CD4-positive, CD25-positive, alpha-beta regulatory T cell (primary cell): ENCODE measurements around the gene DLG2. TPM values are rescaled to one million over a fixed set of nuclear protein-coding genes. Genes with fewer than 3 reads are reported as not detected.

Source experiments
- ATAC-seq, 2 donors: fragments of 150-1000 bp; cut with Tn5 transposase; one replicate each; pipeline ENCODE4 v1.10.0; 2021; ENCODE audit warnings: low read depth in 2 of 2, moderate number of reproducible peaks in 2 of 2, moderate library complexity in 1 of 2
- DNase-seq, 3 donors: peaks; one replicate each; pipeline versions ENCODE4 v3.0.0 to v3.0.0-alpha.2; 2012 to 2022; ENCODE audit warnings: mixed read lengths in 1 of 3
- H3K27ac ChIP-seq: one replicate; pipeline ENCODE4 v1.7.0; 2013; ENCODE audit warnings: mild to moderate bottlenecking, low read length; ENCODE audit not compliant: insufficient read depth, poor library complexity, severe bottlenecking
- H3K27me3 ChIP-seq: one replicate; pipeline ENCODE4 v1.7.0; 2013; ENCODE audit warnings: low read length; ENCODE audit not compliant: control insufficient read depth, insufficient read depth
- H3K36me3 ChIP-seq: one replicate; pipeline ENCODE4 v1.7.0; 2013; ENCODE audit warnings: mild to moderate bottlenecking, low read length, moderate library complexity; ENCODE audit not compliant: control insufficient read depth, insufficient read depth
- H3K4me1 ChIP-seq: 2 replicates; pipeline ENCODE4 v1.7.0; 2013; ENCODE audit warnings: mild to moderate bottlenecking, low read length; ENCODE audit not compliant: insufficient read depth, control insufficient read depth, poor library complexity, severe bottlenecking
- H3K4me3 ChIP-seq: one replicate; pipeline ENCODE4 v1.7.0; 2013; ENCODE audit warnings: low read depth, mild to moderate bottlenecking, low read length, moderate library complexity
- H3K9me3 ChIP-seq, 2 experiments: 1 replicate in 1 of 2; 2 replicates in 1 of 2; pipeline ENCODE4 v1.7.0; 2013; ENCODE audit warnings: low read length in 2 of 2, mild to moderate bottlenecking in 1 of 2, moderate library complexity in 1 of 2; ENCODE audit not compliant: control insufficient read depth in 2 of 2
- H3K27ac Mint-ChIP-seq, 3 donors: one replicate each; pipeline ENCODE4 v1.8.0; 2020 to 2022; ENCODE audit warnings: mild to moderate bottlenecking in 3 of 3, mixed read lengths in 3 of 3, moderate library complexity in 2 of 3
- H3K27me3 Mint-ChIP-seq: one replicate; pipeline ENCODE4 v1.8.0; 2022; ENCODE audit warnings: mild to moderate bottlenecking, mixed read lengths
- H3K36me3 Mint-ChIP-seq: one replicate; pipeline ENCODE4 v1.8.0; 2020; ENCODE audit warnings: mixed read lengths
- H3K4me1 Mint-ChIP-seq, 4 donors: one replicate each; pipeline ENCODE4 v1.8.0; 2020 to 2022; ENCODE audit warnings: mixed read lengths in 4 of 4, mild to moderate bottlenecking in 1 of 4
- H3K4me3 Mint-ChIP-seq, 4 donors: one replicate each; pipeline ENCODE4 v1.8.0; 2020 to 2022; ENCODE audit warnings: mild to moderate bottlenecking in 4 of 4, mixed read lengths in 4 of 4, moderate library complexity in 3 of 4
- H3K9me3 Mint-ChIP-seq, 7 donors: one replicate each; pipeline ENCODE4 v1.8.0; 2020 to 2022; ENCODE audit warnings: mixed read lengths in 7 of 7, mild to moderate bottlenecking in 3 of 7, moderate library complexity in 2 of 7
- polyA plus RNA-seq, 4 donors: library from polyadenylated mRNA; unstranded; fragments of 300-500 nt; fragmentation: Illumina TruSeq; gene quantifications; one replicate each; pipeline ENCODE4 v1.2.3, GENCODE V29; 2021
- total RNA-seq: library from RNA; stranded (reverse); gene quantifications from one replicate; pipeline ENCODE4 v1.2.3, GENCODE V29; 2022

Gene DLG2
- total and polyA plus RNA-seq, 5 donors from 2014 or later, result 0.26 to 2.0 (median 0.94) TPM

GRCh38 chr11:85540635-85541205 is 86.4 kb downstream of the DLG2 start:
- no peak for ATAC-seq
- H3K4me3 Mint-ChIP-seq, result no peak overlapping the region
- H3K27me3 Mint-ChIP-seq, result no peaks in the 10 kb centered on the region

DNA sequence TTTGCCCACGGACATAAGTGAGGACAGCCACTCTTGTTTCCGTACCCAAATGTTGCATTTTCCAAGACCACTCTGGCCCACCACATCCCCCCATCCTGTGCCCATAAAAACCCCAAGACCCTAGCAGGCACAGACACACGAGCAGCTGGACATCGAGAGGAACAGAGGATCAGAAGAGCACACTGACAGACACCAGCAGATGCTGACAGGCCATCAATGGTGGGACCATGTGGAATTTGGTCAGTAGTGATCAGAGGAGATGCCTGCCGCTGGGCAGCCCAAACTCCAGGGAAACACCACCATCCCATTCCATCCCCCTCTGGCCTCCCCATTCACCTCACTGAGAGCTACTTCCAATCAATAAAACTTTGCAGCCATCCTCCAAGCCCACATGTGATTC is 87.0 kb downstream of the DLG2 start:
- ATAC-seq (no peak), DNase-seq (no peak)
- Mint-ChIP-seq H3K9me3 (peaks cover 0 to 6% (median 0%) of the 10 kb centered on the region in 7 donors), H3K4me3 (no peak overlapping the region), H3K27ac (no peak overlapping the region), H3K27me3 (no peaks in the 10 kb centered on the region), H3K36me3 (no peaks in the 10 kb centered on the region), H3K4me1 (no peaks in the 10 kb centered on the region)
- Histone ChIP-seq H3K36me3 (no peaks in the 10 kb centered on the region), H3K27me3 (no peaks in the 10 kb centered on the region), H3K4me3 (no peak overlapping the region), H3K9me3 (no peaks in the 10 kb centered on the region), H3K4me1 (no peaks in the 10 kb centered on the region), H3K27ac (no peak overlapping the region)

More at GRCh38 chr11:85540635-85541205, 86.4 kb downstream of the DLG2 start:
- no peaks in the 10 kb centered on the region for H3K4me1 ChIP-seq
- peaks cover 0 to 6% (median 0%) of the 10 kb centered on the region in 7 donors for H3K9me3 Mint-ChIP-seq
- no peaks in the 10 kb centered on the region for H3K36me3 Mint-ChIP-seq
- DNase-seq, result no peak
- H3K27ac ChIP-seq, result no peak overlapping the region
- H3K36me3 ChIP-seq, result no peaks in the 10 kb centered on the region
- H3K9me3 ChIP-seq, result no peaks in the 10 kb centered on the region
- no peaks in the 10 kb centered on the region for H3K4me1 Mint-ChIP-seq
- no peak overlapping the region for H3K4me3 ChIP-seq
- H3K27me3 ChIP-seq, result no peaks in the 10 kb centered on the region
- H3K27ac Mint-ChIP-seq, result no peak overlapping the region

- ATAC-seq, result no peak
- Histone ChIP-seq H3K27ac (no peak overlapping the region), H3K27me3 (no peaks in the 10 kb centered on the region), H3K36me3 (no peaks in the 10 kb centered on the region), H3K9me3 (peaks cover 0 to 3% of the 10 kb centered on the region in 2 experiments), H3K4me3 (no peak overlapping the region), H3K4me1 (no peaks in the 10 kb centered on the region)
- DNase-seq, result no peak
- no peak overlapping the region for H3K27ac Mint-ChIP-seq
- no peaks in the 10 kb centered on the region for H3K4me1 Mint-ChIP-seq
- H3K36me3 Mint-ChIP-seq, result no peaks in the 10 kb centered on the region
- no peak overlapping the region for H3K4me3 Mint-ChIP-seq
- H3K9me3 Mint-ChIP-seq, result peaks cover 0 to 5% (median 3%) of the 10 kb centered on the region in 7 donors
- no peaks in the 10 kb centered on the region for H3K27me3 Mint-ChIP-seq
Observed at GRCh38 chr11:85539740-85540139, 87.4 kb downstream of the DLG2 start.

DNA sequence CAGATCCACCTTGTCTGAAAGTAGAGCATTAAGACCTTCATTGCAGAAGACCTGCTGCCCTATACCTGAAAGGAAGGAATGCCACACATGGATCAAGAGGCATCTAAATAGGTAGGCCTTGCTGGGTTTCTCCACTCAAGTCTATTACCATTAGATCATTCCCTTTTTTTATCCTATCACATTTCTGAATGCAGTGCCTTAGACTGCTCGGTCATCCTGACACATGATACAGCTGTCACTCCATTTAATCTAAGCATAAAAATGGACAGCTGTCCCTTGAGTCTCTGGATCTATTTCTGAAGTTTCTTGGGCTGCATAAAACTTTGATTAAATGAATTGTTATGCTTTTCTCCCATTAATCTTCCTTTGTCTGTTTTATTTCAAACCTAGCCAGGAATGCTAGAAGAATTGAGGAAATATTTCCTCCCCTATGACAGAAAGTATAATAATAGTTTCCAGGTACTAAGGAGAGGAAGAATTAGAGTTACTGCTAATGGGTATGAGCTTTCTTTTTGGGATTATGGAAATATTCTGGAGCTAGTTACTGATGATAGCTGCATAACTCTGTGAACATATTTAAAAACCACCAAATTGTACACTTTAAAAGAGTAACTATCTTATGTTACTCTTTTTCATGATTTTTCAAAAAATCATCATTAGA is 88.0 kb downstream of the DLG2 start:
- Histone ChIP-seq H3K9me3 (peaks cover 0 to 5% of the 10 kb centered on the region in 2 experiments), H3K4me3 (no peak overlapping the region), H3K36me3 (no peaks in the 10 kb centered on the region), H3K27me3 (no peaks in the 10 kb centered on the region), H3K4me1 (no peaks in the 10 kb centered on the region), H3K27ac (no peak overlapping the region)
- no peak for DNase-seq
- no peak for ATAC-seq
- Mint-ChIP-seq H3K27ac (no peak overlapping the region), H3K36me3 (no peaks in the 10 kb centered on the region), H3K9me3 (peaks cover 0 to 8% (median 3%) of the 10 kb centered on the region in 7 donors), H3K4me3 (no peak overlapping the region), H3K4me1 (no peaks in the 10 kb centered on the region), H3K27me3 (no peaks in the 10 kb centered on the region)

GRCh38 chr11:85536438-85536837 is 90.7 kb downstream of the DLG2 start:
- Histone ChIP-seq H3K9me3 (peaks cover 0 to 5% of the 10 kb centered on the region in 2 experiments), H3K36me3 (no peaks in the 10 kb centered on the region), H3K27ac (no peak overlapping the region), H3K27me3 (no peaks in the 10 kb centered on the region), H3K4me3 (no peak overlapping the region), H3K4me1 (no peaks in the 10 kb centered on the region)
- no peaks in the 10 kb centered on the region for H3K36me3 Mint-ChIP-seq
- no peak overlapping the region for H3K27ac Mint-ChIP-seq
- no peak for DNase-seq
- H3K9me3 Mint-ChIP-seq, result peaks cover 0 to 11% (median 4%) of the 10 kb centered on the region in 7 donors
- no peaks in the 10 kb centered on the region for H3K27me3 Mint-ChIP-seq
- H3K4me1 Mint-ChIP-seq, result no peaks in the 10 kb centered on the region
- no peak overlapping the region for H3K4me3 Mint-ChIP-seq
- ATAC-seq, result no peak

DNA sequence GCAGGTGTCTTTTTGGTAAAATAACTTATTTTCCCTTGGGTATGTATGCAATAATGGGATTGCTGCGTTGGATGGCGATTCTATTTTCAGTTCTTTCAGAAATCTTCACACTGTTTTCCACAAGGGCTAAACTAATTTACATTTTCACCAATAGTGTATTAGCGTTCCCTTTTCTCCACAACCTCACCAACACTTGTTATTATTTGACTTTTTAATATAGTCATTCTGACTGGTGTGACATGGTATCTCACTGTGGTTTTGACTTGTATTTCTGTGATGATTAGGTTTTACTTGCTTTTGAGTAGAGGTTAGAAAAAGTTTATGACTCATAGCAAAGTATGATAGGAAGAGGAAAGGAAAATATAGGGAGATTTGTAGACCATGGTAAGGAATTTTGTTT is 92.3 kb downstream of the DLG2 start:
- H3K27me3 Mint-ChIP-seq, result no peaks in the 10 kb centered on the region
- no peak for ATAC-seq
- H3K27ac ChIP-seq, result no peak overlapping the region
- peaks cover 0 to 5% of the 10 kb centered on the region in 2 experiments for H3K9me3 ChIP-seq
- no peak overlapping the region for H3K4me3 Mint-ChIP-seq
- H3K9me3 Mint-ChIP-seq, result peaks cover 0 to 11% (median 4%) of the 10 kb centered on the region in 7 donors
- H3K4me3 ChIP-seq, result no peak overlapping the region
- no peak overlapping the region for H3K27ac Mint-ChIP-seq
- DNase-seq, result no peak
- H3K4me1 ChIP-seq, result no peaks in the 10 kb centered on the region
- H3K36me3 ChIP-seq, result no peaks in the 10 kb centered on the region
- H3K36me3 Mint-ChIP-seq, result no peaks in the 10 kb centered on the region
- H3K4me1 Mint-ChIP-seq, result no peaks in the 10 kb centered on the region
- H3K27me3 ChIP-seq, result no peaks in the 10 kb centered on the region

GRCh38 chr11:85531191-85531897 is 95.8 kb downstream of the DLG2 start:
- peaks cover 0 to 5% of the 10 kb centered on the region in 2 experiments for H3K9me3 ChIP-seq
- H3K4me1 ChIP-seq, result no peaks in the 10 kb centered on the region
- DNase-seq, result no peak
- H3K36me3 ChIP-seq, result no peaks in the 10 kb centered on the region
- Mint-ChIP-seq H3K4me1 (no peaks in the 10 kb centered on the region), H3K27ac (no peak overlapping the region), H3K27me3 (no peaks in the 10 kb centered on the region), H3K9me3 (peaks cover 1 to 17% (median 5%) of the 10 kb centered on the region in 7 donors), H3K36me3 (no peaks in the 10 kb centered on the region), H3K4me3 (no peak overlapping the region)
- H3K27ac ChIP-seq, result no peak overlapping the region
- no peaks in the 10 kb centered on the region for H3K27me3 ChIP-seq
- no peak overlapping the region for H3K4me3 ChIP-seq
- no peak for ATAC-seq
